NAMALWA (cell line): ENCODE data around the gene PPFIA1.
"Not testable (repeated sequence)": the region's sequence is repeated elsewhere in the genome, so short reads cannot be mapped to it uniquely, and the experiment has no call there.

ENCODE experiments used
- DNase-seq: peaks from one replicate; pipeline ENCODE4 v3.0.0-alpha.2; 2015; ENCODE audit warnings: low spot score

Gene PPFIA1

GRCh38 chr11:70326365-70326811 is 55.9 kb downstream of the PPFIA1 start:
- DNase-seq: no peak

- no peak for DNase-seq
Observed at GRCh38 chr11:70326833-70327232, 56.3 kb downstream of the PPFIA1 start.

DNA sequence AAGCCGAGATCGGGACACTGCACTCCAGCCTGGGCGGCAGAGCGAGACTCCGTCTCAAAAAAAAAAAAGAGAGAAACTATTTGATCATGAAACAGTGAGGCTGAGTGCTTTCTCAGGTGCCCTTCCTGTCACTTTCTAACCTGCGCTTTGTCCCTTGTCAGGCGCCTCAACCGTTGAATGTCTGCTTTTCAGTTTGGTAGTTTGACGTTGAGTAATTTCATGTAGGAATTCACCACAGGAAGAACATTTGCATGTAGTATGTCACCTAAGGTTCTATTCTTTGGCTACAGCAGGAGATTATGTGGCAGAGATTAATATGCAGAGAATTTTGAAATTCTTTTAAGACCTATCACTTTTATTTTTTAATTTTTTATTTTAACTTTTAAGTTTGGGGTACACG is 57.2 kb downstream of the PPFIA1 start:
- no peak for DNase-seq

GRCh38 chr11:70328556-70328955 is 58.1 kb downstream of the PPFIA1 start:
- DNase-seq: no peak

DNA sequence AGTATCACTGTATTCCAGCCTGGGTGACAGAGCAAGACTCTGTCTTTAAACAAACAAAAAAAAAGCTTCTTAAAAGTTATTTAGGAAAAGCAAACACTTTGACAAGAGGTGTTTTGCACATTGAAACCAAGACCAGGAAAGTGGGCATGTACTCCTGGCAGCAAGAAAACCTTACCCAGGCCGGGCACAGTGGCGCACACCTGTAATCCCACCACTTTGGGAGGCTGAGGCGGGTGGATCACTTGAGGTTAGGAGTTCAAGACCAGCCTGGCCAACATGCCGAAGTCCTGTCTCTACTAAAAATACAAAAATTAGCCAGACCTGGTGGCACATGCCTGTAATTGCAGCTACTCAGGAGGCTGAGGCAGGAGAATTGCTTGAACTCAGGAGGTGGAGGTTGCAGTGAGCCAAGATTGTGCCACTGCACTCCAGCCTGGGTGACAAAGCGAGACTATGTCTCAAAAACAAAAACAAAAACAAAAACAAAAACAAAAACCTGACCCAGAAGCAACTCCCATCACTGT is 60.9 kb downstream of the PPFIA1 start:
- not testable (repeated sequence) for DNase-seq

DNA sequence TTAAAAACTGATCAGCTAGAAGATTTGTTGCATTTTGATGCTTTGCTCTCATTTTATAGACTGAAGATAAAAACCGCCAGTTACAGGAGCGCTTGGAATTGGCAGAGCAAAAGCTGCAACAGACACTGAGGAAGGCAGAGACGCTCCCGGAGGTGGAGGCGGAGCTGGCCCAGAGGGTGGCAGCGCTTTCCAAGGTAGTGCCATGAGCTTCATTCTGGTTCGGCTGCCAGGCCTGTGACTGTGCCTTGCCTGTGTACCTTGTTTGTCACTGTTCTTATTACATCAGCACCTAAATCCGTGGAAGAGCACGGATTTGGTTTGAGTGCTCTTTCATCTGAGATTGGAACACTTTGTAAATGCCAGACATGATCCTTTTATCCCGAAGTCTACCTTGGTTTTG is 61.4 kb downstream of the PPFIA1 start:
- no peak for DNase-seq

DNA sequence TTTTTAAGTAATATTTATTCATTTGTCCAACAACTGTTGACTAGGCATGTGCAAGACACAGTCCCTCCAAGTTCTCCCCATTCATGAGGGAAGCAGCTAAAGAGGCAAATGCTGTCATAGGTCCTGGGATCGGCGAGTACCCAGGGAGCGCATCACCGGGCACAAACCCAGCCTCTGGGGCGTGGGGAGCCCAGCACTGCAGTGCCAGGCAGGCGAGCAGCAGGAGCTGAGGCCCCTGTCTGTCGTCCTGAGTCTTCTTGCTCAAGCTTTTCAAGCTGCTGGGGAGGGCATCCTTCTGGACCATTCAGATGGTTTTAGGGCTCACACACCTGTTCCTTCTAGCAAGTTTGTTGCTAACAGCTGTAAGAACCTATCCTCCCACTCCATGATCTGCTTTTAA is 62.1 kb downstream of the PPFIA1 start:
- no peak for DNase-seq

GRCh38 chr11:70333261-70333660 is 62.8 kb downstream of the PPFIA1 start:
- no peak for DNase-seq

GRCh38 chr11:70334351-70334995 is 64.0 kb downstream of the PPFIA1 start:
- DNase-seq: no peak

GRCh38 chr11:70335511-70335910 is 65.0 kb downstream of the PPFIA1 start:
- DNase-seq: no peak

DNA sequence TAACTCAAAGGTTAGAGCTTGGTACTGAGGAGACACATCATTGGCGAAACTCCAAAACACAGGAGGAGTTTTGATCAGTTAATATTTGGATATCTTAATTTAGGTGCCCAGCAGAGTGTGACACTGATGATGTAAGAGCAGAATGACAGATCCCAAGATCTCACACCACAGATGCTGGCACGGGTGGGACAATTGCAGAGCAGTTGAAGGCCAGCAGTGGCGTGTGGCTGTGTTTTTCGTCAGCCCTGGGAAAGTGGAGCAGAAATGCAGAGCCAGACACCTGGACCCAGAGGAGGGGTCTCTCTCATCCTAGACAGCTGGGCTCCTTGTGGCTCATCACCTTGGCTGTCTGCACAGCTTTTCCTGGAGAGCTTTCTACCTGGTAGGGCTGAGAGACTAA is 68.1 kb downstream of the PPFIA1 start:
- DNase-seq: no peak

DNA sequence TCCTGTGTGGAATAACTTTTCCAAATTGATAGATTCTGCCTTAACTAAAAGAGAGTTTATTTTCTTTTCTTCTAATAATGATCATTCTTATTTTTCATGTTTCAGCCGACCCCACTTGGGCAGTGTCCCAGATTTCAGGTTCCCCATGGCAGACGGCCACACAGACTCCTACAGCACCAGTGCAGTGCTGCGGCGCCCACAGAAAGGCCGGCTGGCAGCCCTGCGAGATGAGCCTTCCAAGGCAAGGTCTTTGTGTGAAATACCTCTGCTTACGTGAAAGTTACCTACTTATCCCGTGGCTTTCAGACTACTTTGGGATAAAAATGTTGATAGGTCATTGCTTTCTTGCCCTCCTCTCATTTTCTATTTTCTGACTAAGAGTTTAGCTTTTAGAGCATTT is 68.6 kb downstream of the PPFIA1 start:
- no peak for DNase-seq

- DNase-seq: no peak
Observed at GRCh38 chr11:70341881-70342429, 71.5 kb downstream of the PPFIA1 start.

GRCh38 chr11:70343636-70344035 is 73.1 kb downstream of the PPFIA1 start:
- DNase-seq: no peak

DNA sequence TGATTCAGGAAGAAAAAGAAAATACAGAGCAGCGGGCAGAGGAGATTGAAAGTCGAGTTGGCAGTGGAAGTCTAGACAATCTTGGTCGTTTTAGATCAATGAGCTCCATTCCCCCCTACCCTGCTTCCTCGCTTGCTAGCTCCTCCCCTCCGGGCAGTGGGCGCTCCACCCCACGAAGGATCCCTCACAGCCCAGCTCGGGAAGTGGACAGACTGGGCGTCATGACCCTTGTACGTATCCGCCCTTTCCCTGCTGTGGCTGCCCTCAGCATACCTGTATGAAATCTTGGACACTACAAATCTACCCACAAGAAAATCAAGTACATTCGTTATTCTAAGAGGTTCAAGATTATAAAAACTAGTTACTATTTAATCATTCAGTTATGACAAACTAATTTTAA is 77.7 kb downstream of the PPFIA1 start:
- DNase-seq: no peak

- DNase-seq: no peak
Observed at GRCh38 chr11:70348608-70349007, 78.1 kb downstream of the PPFIA1 start.

- DNase-seq: no peak
Observed at GRCh38 chr11:70351646-70352045, 81.2 kb downstream of the PPFIA1 start.

DNA sequence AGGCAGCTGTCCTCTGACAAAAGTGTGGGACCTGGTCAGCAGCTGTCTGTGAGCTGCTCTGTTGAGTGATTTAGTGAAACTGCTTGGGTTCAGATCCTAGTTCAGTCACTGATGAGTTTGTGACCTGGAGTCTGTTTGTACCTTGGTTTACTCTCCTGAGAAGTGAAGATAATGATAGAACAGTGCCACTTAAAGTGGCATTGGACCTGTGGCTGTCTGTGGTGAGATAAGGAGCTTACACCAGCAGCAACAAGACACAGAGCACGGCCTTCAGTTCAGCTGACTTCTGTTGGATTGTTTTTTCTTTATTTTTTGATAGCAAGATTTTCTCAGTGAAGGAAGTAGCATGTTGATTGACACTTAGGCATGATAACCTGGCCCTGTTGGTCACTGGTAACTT is 81.6 kb downstream of the PPFIA1 start:
- no peak for DNase-seq

DNA sequence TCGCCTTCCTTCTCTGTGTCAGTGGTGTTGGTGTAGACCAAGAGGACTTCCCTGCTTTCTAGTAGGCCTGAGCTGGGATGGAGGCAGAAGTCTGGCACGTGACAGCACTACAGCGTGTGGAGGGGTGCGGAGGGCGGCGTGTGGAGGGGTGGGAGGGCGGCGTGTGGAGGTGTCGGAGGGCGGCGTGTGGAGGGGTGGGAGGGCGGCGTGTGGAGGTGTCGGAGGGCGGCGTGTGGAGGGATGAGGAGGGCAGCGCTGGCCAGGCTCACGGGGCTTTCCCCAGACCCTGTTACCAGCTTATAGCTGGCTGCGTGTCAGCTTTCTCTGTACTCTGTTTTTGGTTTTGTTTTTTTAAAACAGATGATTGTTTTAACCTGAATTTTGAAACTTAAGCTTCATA is 82.1 kb downstream of the PPFIA1 start:
- no peak for DNase-seq

DNA sequence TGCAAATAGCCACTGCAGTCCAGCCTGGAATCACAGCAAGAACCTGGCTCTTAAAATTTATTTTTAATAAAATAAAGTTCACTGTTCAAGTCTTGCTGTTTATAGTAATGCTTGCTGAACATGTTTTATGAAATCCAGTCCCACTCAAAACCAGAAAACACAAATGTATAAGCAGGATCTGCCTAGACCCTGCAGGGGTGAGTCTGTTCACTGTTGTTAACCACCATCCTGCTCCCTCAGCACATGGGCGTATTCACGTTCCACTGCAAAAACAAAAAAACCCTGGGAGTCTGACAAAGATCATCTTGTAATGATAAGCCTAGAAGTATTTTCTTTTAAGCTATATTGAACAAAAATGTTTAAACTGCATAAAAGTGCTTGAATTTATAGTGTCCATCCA is 82.8 kb downstream of the PPFIA1 start:
- no peak for DNase-seq

GRCh38 chr11:70353900-70354568 is 83.5 kb downstream of the PPFIA1 start:
- DNase-seq: no peak

DNA sequence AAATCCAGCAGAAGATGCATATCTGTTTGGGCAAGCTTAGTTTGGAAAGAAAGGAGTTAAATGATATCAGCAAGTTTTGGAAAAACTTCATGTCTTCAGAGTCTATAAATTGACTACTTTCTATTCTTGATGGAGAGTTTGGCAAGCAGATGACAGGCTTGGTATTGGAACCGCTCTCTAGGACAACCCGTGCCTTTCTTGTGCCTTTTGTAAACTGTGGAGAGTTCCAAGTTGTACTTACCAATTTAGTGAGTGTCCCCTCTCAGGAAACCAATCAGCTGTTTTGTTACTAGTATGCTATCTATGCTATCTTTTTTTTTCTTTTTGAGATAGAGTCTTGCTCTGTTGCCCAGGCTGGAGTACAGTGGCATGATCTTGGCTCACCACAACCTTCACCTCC is 84.1 kb downstream of the PPFIA1 start:
- DNase-seq: no peak

DNA sequence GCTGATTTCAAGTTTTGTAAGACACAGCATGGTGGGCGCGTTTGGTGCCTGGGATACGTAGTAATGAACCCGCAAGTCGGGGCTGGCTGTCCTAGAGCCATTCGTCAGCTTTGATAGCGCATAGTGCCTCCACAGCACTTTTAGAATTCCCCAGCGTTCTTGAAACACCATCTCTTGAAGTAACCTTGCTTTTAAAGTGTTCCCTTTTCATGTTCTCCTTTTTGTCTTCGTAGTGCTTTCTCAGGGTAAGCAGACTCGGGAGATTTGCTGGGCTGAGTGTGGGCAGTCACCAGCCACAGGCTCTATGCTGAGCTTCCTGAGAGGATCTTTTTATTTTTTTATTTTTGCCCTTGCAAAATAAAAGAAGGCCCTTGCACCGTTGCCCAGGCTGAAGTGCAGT is 88.3 kb downstream of the PPFIA1 start:
- DNase-seq: no peak
